Ascending aorta (tissue), 2 donors: ENCODE results near the gene GLRX. TPM values are rescaled to one million over a fixed set of nuclear protein-coding genes. Genes with fewer than 3 reads are reported as not detected.

Experiments used
- DNase-seq, 2 donors: peaks; one replicate each; pipeline ENCODE4 v3.0.0-alpha.2; 2019; ENCODE audit warnings: low spot score in 2 of 2
- H3K27ac ChIP-seq, 2 donors: fragments of 200-600 bp; sonication (generic); one replicate each; pipeline ENCODE4 v1.5.1; 2016 to 2017; ENCODE audit warnings: mild to moderate bottlenecking in 1 of 2
- H3K27me3 ChIP-seq: fragments of 200-600 bp; sonication (generic); one replicate; pipeline ENCODE4 v1.5.1; 2017
- H3K36me3 ChIP-seq, 2 donors: fragments of 200-600 bp; sonication (generic); one replicate each; pipeline ENCODE4 v1.5.1; 2016
- H3K4me1 ChIP-seq, 2 donors: fragments of 200-600 bp; sonication (generic); one replicate each; pipeline ENCODE4 v1.5.1; 2016 to 2017; ENCODE audit warnings: mild to moderate bottlenecking in 1 of 2
- H3K4me3 ChIP-seq, 2 donors: fragments of 200-600 bp; sonication (generic); one replicate each; pipeline ENCODE4 v1.5.1; 2016 to 2017; ENCODE audit warnings: mild to moderate bottlenecking in 1 of 2
- H3K9me3 ChIP-seq, 2 donors: fragments of 200-600 bp; sonication (generic); one replicate each; pipeline ENCODE4 v1.5.1; 2016
- intact Hi-C: fragments of 100-400 bp; cut with DNase I; formaldehyde crosslinking; loops from one replicate; pipeline ENCODE4 v1.15.1; 2023
- total RNA-seq: library from RNA; depleted of rRNA; stranded (reverse); fragments of >200 nt; gene quantifications from one replicate; pipeline ENCODE4 v1.1.0, GENCODE V29; 2016
- TF ChIP-seq, protein P1 (sequence below), 3 experiments: fragments of 200-600 bp in 2 of 3; fragments of 450-650 bp in 1 of 3; sonication (generic) in 2 of 3; IDR thresholded peaks; one replicate each; pipeline ENCODE4 v1.5.1; 2016 to 2019; ENCODE audit warnings: antibody characterized with exemption in 3 of 3, mild to moderate bottlenecking in 1 of 3, moderate library complexity in 1 of 3

Gene GLRX
- total RNA-seq, 1 donor from 2014 or later = 18.5 TPM

DNA sequence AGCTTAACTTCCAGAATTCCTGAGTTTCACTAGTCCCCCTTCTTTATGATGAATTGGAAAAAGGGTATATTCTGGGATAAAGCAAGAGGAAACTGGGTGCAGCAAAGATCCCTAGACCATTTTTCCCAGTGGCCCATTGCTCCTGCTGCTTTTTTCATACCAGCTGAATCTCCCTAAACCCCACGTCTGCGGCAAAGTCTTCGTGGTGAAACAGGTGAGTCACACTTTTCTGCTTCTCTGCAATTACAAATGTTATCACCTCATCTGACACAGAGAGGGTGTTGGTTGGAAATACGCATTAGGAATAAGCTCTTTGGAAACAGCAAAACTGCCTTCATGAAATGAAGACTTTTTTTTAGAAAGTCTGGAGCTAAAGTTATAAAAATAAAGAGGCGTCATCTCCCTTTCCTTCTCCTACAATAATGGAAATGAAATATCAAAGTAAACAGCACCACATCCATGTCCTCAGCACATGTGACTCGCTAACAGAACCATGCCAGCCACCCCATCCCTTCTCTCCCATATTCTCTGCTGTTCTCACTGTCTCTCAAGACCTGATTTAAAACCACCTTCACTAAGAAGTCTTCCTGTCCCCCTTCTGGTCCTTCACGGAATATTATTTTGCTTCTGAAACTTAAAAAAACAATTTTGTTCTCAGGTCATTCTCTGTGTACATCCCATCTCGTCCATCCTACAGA, 39.5 kb upstream of the GLRX start:
- Histone ChIP-seq H3K27me3 (no peaks in the 10 kb centered on the region), H3K9me3 (no peaks in the 10 kb centered on the region), H3K27ac (peak overlapping the region; percentile 73 to 96), H3K4me3 (no peak overlapping the region), H3K4me1 (peaks cover 27 to 48% of the 10 kb centered on the region in 2 donors), H3K36me3 (no peaks in the 10 kb centered on the region)
- intact Hi-C loops = no loop called here
- TF ChIP-seq, protein P1, sequence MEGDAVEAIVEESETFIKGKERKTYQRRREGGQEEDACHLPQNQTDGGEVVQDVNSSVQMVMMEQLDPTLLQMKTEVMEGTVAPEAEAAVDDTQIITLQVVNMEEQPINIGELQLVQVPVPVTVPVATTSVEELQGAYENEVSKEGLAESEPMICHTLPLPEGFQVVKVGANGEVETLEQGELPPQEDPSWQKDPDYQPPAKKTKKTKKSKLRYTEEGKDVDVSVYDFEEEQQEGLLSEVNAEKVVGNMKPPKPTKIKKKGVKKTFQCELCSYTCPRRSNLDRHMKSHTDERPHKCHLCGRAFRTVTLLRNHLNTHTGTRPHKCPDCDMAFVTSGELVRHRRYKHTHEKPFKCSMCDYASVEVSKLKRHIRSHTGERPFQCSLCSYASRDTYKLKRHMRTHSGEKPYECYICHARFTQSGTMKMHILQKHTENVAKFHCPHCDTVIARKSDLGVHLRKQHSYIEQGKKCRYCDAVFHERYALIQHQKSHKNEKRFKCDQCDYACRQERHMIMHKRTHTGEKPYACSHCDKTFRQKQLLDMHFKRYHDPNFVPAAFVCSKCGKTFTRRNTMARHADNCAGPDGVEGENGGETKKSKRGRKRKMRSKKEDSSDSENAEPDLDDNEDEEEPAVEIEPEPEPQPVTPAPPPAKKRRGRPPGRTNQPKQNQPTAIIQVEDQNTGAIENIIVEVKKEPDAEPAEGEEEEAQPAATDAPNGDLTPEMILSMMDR (IDR thresholded peaks at IDR 0.05) = no peak
- DNase-seq = no peak

DNA sequence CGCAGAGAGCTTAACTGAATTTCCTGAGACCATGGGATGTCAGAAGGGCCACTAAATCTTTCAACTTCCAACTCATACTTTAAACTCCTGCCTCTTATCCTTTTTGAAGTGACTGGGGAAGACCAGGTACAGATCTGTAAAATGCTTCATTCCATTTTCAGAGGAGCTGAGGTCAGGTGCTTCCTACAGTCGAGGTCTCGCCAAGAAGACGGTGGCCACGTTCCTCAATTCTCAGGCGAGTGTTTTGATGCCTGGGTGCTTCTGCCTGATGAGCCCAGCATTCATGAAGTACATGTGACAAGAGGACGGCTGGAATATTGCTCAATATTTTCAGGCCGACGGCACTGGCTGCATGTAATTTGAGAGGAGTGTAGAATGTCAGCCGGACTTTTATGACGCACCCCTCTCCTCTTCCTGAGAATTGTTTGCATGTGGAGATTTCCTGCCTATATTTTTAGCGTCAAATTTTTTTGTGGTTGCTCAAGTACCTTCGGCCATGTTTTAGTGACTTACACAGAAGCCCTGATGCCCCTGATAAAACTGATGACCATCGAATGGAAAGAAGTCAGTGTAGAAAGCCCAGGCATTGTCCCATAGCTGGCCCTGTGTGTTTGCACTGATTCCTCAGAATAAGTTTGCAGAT, 38.8 kb upstream of the GLRX start:
- TF ChIP-seq, protein P1 (IDR thresholded peaks at IDR 0.05) = no peak
- Histone ChIP-seq H3K4me1 (peaks cover 28 to 53% of the 10 kb centered on the region in 2 donors), H3K27ac (peak overlapping the region; percentile 73 to 96), H3K36me3 (no peaks in the 10 kb centered on the region), H3K9me3 (no peaks in the 10 kb centered on the region), H3K27me3 (no peaks in the 10 kb centered on the region), H3K4me3 (no peak overlapping the region)
- intact Hi-C loops = no loop called here
- DNase-seq = peak; percentile 73 to 94

GRCh38 chr5:95859661-95860060, 37.1 kb upstream of the GLRX start:
- peaks cover 28 to 53% of the 10 kb centered on the region in 2 donors for H3K4me1 ChIP-seq
- peak overlapping the region; percentile 93 to 96 for H3K27ac ChIP-seq
- intact Hi-C loops = loop anchor here (2.0 to 10.0 kb wide), 6 partner anchors 25 to 843 kb away; partner anchors contain the start of gene CAST

DNA sequence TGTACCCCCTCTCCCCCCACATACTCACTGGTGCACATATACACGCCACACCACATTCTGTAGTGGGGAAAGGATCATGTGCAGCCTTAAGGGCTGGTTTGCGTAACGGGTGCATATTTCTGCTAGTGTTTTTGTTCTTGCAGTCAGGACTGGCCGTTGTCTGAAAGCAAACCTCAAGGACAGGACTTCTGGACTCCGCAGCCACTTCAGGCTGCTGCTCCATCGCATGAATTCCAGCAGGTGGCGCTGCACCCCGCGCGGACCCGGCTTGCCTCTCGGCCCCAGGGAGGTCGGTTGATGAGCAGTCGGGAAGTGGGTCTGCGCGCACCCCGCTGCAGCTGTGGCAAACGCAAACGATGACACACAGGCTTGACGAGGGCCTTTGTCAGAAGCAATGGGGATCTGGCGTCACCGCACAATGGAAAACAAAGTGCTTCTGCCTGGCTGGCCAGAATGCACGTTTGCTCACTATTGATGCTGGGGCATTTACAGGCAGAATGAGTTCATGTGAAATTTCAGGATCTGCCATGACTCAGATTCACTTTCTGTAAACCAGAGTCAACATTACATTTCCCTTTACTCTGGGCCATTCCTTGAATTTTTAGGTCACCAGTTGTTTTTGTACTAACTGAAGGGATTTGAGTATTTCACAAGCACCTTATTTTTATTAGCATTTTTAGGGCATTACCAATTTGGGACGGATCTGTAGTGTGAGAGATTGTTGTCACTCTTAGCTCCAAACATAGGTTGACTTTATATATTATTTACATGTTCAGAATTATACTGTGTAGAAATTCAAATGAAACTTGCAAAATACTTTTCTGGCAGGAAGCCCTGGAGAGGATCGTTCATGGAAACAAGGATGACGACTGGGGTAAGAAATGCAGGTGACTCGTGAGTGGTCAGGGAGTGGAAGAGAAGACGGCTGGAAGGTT, 36.4 kb upstream of the GLRX start:
- Histone ChIP-seq H3K4me3 (peak overlapping the region; percentile 32 to 55), H3K27me3 (no peaks in the 10 kb centered on the region), H3K9me3 (no peaks in the 10 kb centered on the region), H3K27ac (peak overlapping the region; percentile 93 to 96), H3K4me1 (peaks cover 28 to 53% of the 10 kb centered on the region in 2 donors), H3K36me3 (no peaks in the 10 kb centered on the region)
- peak; percentile 91 to 99 for DNase-seq
- intact Hi-C loops = loop anchor here (1.0 to 10.0 kb wide), 8 partner anchors 24 to 843 kb away; partner anchors contain the start of genes CAST and ELL2
- TF ChIP-seq, protein P1 (IDR thresholded peaks at IDR 0.05) = peak; percentile 98 to 99 (median 99)

More at GRCh38 chr5:95859661-95860060, 37.1 kb upstream of the GLRX start:
- TF ChIP-seq, protein P1 (IDR thresholded peaks at IDR 0.05) = no peak
- H3K36me3 ChIP-seq = no peaks in the 10 kb centered on the region
- no peak overlapping the region for H3K4me3 ChIP-seq
- no peaks in the 10 kb centered on the region for H3K27me3 ChIP-seq
- no peaks in the 10 kb centered on the region for H3K9me3 ChIP-seq
- peak in 1 of 2 donors; percentile 57 for DNase-seq

- Histone ChIP-seq H3K27me3 (no peaks in the 10 kb centered on the region), H3K36me3 (no peaks in the 10 kb centered on the region), H3K27ac (peak overlapping the region; percentile 93 to 96), H3K4me3 (peak overlapping the region; percentile 32 to 55), H3K9me3 (no peaks in the 10 kb centered on the region), H3K4me1 (peaks cover 26 to 52% of the 10 kb centered on the region in 2 donors)
- TF ChIP-seq, protein P1 (IDR thresholded peaks at IDR 0.05) = no peak
- intact Hi-C loops = loop anchor here (1.0 to 10.0 kb wide), 8 partner anchors 23 to 844 kb away; partner anchors contain the start of genes CAST and ELL2
- DNase-seq = peak; percentile 41 to 92
These were observed 35.5 kb upstream of the GLRX start for GRCh38 chr5:95858023-95858461.
